PFSK-1 (cell line): Measurements from ENCODE around the gene TCIRG1.

Experiments used
- FOXP2 ChIP-seq: optimal IDR thresholded peaks from 2 replicates; pipeline ENCODE3; 2011; ENCODE audit warnings: borderline replicate concordance, control low read depth, inconsistent platforms; ENCODE audit not compliant: insufficient read depth; ENCODE audit errors: extremely low read length, extremely low read depth
- POLR2AphosphoS5 ChIP-seq: IDR thresholded peaks from 2 replicates; pipeline ENCODE4 v1.6.1; 2012; ENCODE audit warnings: low read depth, mild to moderate bottlenecking, control low read depth, low read length, moderate library complexity
- SIN3A ChIP-seq: IDR thresholded peaks from 2 replicates; pipeline ENCODE4 v1.6.1; 2012; ENCODE audit warnings: mild to moderate bottlenecking, low read length, moderate library complexity, borderline replicate concordance; ENCODE audit not compliant: insufficient read depth
- TAF1 ChIP-seq: IDR thresholded peaks from 2 replicates; pipeline ENCODE4 v1.6.1; 2012; ENCODE audit warnings: low read length, control low read depth, borderline replicate concordance; ENCODE audit not compliant: insufficient read depth
- TF ChIP-seq, protein P1 (sequence below), 2 experiments: IDR thresholded peaks; 2 replicates each; pipeline versions ENCODE4 v1.6.1 to v1.8.0; 2011 to 2012; ENCODE audit warnings: low read depth in 2 of 2, low read length in 2 of 2, control low read depth in 1 of 2, inconsistent platforms in 1 of 2, mild to moderate bottlenecking in 1 of 2, moderate library complexity in 1 of 2; ENCODE audit not compliant: insufficient read depth in 1 of 2

DNA sequence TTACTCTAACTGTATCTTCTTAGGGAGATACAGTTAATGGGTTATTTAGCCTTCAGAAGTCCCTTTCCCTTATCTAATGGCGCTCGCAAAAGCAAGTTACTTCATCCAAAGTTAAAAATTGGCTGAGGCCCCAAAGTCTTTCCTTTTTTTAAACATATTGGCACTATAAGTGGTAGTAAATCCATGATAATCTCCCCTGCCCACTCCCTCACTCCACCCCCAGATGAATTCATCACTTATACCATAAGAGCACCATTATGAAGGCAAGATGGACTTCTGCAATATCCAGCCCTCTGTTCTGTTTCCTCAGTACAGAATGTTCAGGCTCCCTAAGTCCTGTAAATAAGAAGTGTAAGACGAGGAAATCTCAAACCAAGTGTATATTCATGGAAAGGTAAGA is 44.7 kb downstream of the TCIRG1 start:
- TF ChIP-seq POLR2AphosphoS5 = no peak
- TF ChIP-seq SIN3A = no peak
- no peak for TF ChIP-seq TAF1
- TF ChIP-seq, protein P1, sequence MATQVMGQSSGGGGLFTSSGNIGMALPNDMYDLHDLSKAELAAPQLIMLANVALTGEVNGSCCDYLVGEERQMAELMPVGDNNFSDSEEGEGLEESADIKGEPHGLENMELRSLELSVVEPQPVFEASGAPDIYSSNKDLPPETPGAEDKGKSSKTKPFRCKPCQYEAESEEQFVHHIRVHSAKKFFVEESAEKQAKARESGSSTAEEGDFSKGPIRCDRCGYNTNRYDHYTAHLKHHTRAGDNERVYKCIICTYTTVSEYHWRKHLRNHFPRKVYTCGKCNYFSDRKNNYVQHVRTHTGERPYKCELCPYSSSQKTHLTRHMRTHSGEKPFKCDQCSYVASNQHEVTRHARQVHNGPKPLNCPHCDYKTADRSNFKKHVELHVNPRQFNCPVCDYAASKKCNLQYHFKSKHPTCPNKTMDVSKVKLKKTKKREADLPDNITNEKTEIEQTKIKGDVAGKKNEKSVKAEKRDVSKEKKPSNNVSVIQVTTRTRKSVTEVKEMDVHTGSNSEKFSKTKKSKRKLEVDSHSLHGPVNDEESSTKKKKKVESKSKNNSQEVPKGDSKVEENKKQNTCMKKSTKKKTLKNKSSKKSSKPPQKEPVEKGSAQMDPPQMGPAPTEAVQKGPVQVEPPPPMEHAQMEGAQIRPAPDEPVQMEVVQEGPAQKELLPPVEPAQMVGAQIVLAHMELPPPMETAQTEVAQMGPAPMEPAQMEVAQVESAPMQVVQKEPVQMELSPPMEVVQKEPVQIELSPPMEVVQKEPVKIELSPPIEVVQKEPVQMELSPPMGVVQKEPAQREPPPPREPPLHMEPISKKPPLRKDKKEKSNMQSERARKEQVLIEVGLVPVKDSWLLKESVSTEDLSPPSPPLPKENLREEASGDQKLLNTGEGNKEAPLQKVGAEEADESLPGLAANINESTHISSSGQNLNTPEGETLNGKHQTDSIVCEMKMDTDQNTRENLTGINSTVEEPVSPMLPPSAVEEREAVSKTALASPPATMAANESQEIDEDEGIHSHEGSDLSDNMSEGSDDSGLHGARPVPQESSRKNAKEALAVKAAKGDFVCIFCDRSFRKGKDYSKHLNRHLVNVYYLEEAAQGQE (IDR thresholded peaks at IDR 0.05; ENCODE audit: insufficient read depth in 1 of 2, low read depth in 2 of 2, low read length in 2 of 2) = no peak
- TF ChIP-seq FOXP2 = no peak
